ENCODE measurements around the gene KRT7.
A peak's percentile ranks its signal among the peaks of the same experiment; 100 is the strongest.

The KRT7 gene

DNA sequence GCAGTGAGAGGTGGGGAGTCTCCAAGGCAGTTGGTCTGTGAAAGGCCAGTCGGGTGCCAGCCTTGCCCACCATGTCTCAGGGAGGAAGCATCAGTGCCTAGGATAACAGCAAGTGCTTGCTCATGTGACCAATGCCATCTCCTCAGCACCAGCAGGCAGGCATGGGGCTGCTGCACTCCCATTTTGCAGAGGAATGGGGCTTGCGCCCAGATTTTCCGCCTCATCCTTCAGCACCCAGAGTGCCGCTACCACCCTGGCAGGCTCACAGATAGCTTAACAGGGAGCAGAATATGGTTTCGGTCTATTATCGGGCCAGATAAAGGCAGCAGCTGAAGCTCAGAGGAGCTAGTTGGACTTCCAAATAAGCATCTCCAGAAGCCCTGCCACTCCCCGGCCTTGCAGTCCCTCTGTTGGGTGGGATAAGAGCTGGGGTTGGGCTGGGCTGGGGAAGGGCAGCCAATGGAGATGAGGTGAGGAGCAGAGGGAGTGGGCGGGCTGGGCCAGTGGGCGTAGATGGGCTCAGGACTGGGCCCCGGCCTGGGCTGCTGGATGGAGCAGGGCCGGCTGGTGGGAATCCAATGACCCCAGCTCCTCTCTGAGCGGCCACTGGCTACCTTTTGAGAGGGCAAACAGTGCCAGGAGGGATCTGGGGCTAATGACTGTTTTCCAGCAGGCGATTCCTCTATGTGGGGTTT, 32.8 kb upstream of the KRT7 start:
- DNase-seq, result no peak

DNA sequence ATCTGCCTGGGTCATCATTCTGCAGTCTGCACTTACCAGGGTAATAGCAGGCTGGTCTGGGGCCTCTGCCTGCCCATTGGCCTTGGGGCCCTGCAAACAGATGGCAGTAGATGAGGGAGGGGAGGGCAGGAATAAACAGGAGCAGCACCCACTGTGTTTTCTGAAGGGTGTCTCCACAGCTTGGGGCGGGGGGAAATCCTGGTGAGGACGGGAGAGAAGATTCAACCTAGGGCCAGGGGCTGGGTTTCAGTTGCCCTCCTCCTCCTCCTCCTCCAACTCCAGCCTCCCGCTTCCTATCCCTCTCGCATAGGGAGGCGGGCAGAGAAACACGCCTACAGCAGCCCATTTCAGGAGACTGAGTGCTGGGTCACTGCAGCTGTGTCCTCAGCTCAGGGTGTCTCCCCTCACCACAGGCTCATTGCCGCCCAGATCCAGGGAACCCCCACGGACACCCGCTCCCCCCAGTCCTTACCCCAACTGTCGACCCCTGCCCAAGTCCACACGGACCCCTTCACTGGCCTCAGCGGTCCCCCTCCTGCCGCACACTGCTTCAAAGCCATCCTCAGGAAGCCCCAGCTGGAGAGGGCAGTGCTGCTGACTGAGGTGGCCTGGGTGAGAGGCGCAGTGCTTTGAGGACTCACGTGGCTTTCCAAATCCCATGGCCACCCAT, 32.1 kb upstream of the KRT7 start:
- no peak for DNase-seq

DNA sequence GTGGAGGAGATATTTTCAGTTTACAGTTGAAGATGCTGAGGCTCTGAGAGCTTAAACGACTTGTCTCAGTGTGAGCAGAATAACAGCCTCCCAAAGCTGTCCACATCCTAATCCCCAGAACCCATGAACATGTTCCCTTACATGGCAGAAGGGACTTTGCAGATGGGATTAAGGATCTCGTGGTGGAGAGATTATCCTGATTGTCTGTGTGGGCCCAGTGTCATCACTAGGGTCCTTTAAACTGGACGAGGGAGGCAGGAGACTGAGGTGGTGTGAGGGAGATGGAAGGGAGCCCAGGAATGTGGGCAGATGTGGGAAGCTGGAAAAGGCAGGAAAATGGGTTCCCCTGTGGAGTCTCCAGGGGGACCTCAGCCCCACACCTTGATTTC, 31.6 kb upstream of the KRT7 start:
- no peak for DNase-seq

DNA sequence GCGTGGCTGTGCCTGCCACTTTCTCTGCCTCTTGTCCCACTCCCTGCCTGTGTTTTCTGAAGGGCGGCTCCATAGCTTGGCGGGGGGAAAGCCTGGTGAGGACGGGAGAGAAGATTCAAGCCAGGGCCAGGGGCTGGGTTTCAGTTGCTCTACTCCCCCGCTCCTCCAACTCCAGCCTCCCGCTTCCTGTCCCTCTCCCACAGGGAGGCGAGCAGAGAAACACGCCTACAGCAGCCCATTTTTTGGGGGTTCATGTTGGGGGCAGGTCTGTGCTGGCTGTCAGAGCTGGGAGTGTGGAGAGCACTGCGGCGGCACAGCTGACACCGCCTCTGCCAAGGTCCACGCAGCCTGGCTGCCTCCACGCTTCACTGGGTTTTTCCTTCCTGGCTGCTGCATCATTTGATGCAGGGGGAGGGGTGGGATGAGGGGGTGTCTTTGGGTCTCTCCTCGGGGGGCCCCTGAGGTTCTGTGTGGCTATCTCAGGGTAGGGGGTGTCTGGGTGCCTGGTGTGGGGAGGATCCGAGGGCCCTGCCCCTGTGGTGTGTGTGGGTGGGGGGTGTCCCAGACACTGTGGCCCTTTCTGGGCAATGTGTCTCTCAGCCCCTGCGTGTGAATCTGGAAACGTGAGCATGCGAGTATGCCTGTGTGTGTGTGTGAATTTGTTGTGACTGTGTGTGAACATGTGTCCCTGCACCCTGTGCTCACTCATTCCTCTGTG, 30.5 kb upstream of the KRT7 start:
- peak; percentile 68 for DNase-seq

- peak; percentile 91 for DNase-seq
Measured at GRCh38 chr12:52203079-52203921, 29.7 kb upstream of the KRT7 start.

DNA sequence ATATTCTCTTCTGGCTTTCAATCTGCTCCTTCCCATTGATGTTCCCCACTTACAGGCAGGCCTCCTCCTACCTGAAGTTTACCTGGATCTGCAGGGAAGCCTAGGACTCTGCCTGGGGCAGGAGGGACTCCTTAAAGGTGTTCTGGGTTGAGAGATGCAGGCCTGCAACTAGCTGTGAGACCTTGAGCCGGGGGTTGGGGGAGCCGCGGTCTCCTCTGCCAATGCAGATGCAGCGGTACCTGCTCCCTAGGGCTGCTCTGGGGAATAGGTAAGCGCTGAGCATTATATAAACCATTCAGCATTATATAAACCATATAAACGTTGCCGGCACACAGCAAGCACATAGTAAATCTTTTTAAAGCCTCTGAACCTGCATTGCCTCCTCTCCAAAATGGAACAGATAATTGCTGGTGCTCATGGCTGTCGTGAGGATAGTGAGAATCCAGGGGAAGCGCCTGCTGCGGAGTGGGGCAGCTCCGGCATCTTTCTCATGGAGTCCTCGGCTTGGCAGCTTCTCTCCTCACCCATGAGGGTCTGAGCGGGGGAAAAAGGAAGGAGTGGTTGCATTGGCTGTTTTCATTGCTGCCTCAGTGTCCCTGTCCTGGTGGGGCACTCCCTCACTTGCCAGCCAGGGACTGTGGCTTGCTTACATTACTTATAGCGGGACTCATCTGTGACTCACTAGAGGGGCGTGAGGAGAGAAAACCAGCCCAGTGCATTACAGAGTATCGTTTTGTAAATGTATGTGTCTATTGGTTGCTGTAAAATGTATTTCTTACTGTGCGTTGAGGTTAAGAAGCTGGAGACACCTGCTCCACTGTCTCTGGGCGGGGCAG, 28.7 kb upstream of the KRT7 start:
- peak; percentile 66 for DNase-seq

DNA sequence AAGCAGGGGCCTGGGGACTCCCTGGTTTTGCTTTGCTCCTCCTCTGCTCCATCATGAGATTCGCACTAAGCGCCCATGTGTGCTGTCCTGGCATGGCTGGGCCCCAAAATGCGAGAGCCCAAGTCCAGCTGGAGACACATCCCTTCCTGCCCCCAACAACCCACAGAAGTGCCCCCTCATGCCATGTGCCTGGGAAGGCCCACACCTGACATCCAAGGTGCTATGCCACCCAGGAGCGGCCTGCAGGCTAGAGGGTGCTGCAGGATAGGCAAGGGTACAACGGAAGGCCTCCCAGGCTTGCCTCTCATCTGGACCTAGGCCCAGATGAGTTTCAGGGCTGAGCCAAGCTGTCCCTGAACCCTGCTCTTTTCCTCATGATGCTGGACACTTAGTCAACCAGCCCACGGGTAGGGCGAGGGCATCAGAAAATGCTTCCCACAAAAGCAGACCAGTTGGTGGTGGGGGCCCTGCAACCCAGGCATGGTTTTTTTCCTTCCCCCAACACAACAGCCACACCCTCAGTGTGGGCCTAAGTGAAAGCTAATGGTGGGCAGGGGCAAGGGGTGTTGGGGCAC, 28.0 kb upstream of the KRT7 start:
- DNase-seq, result no peak

DNA sequence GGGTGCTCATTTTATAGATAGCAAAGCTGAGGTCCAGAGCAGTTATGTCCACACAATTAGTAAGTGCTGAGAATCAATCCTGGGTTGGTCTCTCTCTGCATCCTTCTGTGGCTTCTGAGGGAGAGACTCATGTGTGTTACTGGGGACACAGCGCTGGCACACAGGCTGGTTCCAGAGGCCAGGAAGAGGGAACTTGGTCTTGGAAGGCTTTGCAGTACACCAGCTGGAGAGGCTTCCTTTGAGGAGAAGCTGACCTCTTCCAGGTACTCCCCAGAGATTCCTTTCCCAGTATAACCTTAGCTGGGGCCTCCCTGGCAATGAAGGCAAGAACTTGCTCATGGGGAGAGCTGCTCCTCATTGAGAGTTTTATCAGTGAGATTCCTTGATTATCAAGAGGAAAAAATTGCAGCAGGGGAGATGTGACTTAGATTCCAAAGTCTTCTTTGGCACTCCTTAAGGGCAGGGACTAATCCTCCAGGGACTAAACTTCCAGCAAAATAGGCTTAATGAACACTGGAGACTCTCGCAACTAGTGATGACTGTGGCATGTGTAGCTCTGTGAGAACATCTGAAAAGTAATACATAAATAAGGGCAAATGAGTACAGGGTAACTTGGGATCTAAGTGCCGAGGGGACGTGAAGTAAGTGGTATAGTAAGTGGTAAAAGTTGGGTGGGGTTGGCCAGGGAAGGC, 27.3 kb upstream of the KRT7 start:
- DNase-seq, result no peak

DNA sequence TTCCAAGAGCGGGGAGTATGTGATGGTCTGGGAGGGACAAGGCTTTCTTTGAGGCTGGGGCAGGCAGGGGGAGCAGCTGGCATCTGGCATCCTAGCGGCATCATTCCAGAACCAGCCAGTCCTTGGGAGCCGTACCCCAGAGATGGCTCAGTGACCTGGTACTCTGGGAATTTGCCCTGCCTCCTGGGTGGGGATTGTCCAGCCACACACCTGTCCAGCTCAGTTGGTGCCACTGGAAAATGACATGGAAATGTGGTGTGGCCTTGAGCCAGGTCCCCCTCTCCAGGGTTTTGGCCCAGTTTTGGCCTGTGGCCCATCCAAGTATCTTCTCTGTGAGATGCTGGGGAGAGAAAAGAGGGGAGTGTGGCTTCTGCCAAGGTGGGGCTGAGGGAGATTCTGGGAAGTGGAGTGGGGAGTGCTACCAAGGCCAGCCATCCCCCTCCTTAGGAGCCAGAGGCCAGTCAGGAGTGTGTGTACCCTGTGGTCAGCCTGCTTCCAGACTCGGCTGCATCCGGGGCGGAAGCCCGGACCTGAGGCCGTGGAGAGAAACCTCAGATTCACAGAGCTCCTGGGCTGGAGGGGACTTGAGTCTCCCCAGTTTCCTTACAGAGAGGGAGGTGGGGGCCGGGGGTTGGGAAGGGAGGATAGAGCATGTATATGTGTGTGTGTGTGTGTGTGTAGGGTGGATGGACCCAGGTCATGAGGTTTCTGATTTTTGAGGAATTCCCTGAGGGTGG, 26.6 kb upstream of the KRT7 start:
- DNase-seq, result no peak

DNA sequence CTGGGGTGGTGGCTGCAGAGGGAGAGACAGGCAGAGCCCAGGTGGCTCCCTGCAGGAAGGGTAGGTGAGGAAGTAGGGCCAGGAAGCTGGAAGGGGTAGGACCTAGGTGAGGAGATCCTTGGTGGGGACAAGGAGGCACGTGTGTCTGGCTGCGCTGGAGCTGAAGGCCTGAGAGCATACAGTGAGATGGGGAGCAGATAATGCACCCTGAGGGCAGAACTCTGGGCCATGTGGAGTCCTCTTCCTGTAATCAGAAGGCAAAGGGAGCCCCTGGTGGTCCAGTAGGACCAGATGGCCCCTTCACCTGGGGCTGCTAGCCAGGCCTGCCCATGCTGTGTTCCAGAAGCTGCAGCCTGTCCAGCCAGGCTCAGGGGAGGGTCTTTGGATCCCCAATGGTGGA, 25.9 kb upstream of the KRT7 start:
- DNase-seq, result no peak

- peak; percentile 63 for DNase-seq
Measured at GRCh38 chr12:52207895-52208294, 25.1 kb upstream of the KRT7 start.

GRCh38 chr12:52208424-52209165, 24.4 kb upstream of the KRT7 start:
- DNase-seq, result no peak

DNA sequence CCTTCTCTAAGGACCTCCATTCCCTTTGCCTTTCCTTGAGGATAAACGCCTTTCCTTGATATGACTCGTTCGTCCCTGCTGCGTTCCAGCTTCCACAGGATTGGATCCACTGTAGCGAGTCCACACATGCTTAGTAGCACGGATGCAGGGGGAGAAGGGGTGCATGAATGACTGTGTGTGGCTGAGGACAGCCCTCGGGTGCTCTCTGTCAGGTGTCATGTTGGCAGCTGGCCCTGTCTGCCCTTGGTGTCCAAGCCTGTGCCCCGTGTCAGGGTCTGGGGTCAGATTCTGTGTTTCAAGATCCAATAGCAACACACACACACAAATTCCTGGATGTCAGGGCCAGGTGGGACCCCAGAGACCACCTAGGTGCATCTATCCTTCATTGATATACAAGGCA, 23.7 kb upstream of the KRT7 start:
- peak; percentile 29 for DNase-seq

DNA sequence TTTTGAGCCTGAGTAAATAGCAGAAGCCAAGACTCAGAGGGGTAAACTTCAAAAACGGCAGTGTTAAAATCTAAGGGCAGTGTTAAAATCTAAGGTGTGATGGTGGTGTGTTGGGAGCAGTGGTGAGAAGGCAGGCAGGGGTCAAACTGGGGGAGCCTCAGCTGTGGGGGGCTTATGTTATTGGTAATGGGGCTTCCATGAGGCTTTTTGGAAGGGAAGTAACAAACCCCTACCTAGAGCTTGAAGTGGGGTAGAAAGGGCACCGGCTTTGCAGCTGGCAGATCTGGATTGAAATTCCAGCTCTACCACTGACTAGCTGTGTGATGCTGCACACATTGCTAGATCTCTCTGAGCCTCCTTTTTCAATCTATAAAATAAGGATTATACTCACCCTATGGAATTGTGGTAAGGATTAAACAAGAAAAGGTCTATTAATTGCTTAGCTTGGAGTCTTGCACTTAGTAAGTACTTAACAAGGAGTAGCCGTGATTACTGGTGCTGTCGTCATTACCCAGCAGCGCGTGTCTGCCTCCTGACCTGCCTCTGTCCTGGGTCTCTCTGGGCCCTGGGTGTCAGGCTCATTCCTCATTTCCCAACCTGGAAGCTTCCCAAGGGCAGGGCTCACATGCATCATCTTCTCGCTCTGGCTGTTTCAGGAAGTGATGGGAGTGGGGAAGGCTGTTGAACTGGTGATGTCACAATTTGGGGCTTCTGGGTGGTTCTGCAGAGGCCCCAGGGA, 22.7 kb upstream of the KRT7 start:
- DNase-seq, result peak; percentile 83

- DNase-seq, result no peak
Measured at GRCh38 chr12:52210925-52211650, 22.0 kb upstream of the KRT7 start.

DNA sequence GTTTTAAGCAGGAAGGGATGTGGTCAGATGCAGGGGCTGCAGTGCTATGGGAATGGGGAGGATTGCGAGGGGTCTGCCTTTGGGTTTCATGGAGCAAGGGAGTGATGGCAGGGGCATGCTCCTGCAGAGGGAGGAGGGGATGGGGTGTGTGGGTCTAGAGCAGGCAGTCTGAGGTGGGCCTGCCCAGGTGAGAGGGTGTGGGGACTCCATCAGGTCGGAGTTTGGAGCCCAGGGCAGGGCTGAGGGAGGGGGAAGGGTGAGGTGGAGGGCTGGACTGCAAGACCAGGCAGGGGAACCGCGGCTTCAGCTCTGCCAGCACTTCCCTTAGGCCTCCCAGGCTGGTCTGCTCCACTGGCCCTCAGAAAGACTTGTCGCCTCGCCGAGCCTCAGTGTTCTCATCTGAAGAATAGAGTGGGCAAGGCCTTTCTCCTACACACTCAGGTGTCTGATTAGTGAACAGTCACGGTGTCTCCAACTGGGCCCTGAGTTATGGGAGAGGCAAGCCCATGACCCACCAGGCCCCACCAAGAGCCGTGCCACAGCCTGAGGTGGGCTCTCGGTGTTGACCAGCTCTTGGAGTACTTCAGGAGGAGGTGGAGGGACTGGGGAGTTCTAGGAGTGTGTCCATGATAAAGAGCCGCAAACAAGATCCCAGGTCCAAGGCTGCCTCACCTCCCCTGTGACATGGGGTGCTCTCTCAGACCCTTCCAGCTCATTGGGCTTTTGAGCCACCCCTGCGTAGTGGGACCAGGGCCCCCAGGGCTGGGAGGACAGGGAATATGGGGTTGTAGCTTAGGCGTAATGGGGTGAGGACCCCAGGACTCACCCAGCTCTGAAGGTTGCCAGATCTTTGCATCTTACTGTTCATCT, 21.1 kb upstream of the KRT7 start:
- no peak for DNase-seq
